Measurements from ENCODE around the gene HOXC10. TPM values are rescaled to one million over a fixed set of nuclear protein-coding genes. Genes with fewer than 3 reads are reported as not detected.
A peak's percentile ranks its signal among the peaks of the same experiment; 100 is the strongest.

HOXC10 gene
- total RNA-seq, 1 experiment from 2014 or later = not detected

DNA sequence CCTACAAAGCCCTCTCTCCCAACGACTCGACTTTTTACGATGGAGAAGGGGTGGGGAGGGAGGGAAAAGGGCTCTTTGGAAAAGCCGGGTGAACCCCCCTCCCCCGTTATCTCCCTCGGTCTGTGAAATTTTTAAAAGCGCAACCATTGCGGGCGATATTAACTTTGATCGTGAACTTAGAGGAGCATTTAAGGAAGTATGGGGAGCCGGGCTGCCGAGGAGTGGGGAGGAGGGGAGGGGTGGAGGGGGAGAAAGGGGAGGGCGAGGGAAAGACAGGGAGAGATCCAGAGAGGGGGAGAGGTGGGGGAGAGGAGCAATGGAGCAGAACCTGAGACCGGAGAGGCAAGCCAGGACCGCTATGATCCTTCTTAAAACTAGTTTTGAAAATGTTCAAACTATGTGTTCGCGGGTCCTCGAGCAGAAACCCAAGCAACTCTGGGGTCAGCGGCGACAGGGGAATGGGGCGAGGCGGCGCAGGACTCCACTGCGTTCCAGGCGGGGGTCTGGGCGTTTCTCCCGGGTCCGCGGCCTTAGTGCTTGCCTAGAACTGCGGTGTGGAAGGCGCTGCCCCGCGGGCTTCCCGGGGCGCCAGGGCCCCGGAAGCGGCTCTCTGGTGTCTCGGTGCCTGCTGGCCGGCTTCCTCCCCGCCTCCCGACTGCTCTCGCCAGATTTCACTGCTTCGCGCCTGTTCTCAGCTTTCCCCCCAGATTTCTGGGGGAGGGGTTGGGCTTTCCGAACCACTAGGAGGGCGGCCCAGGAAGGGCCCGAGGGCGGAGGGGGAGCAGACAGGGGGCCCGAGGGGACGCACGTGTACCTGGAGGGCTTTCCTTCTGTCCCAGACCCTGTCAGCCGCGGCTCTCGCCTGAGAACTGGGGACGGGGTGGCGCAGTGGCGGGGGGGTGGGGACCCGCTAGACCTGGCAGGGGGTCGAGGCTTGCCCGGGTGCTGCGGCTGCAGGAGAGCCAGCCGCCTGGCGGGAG is 10.6 kb upstream of the HOXC10 start, which contains the start of gene HOTAIR:
HOTAIR (minus strand) TSS at position 871 of the 980 bp plus-strand sequence.
- Mint-ChIP-seq H3K27ac (no peak within 1 kb of the TSS), H3K27me3 (ENCODE audit: low read depth) (peaks cover 100% of the 10 kb centered on the region), H3K36me3 (no peaks in the 10 kb centered on the region), H3K9me3 (no peaks in the 10 kb centered on the region), H3K4me1 (peaks cover 23% of the 10 kb centered on the region), H3K4me3 (peak within 1 kb of the TSS; percentile 58)
- ATAC-seq (no peak; the same call in 1 of the 2 replicates), DNase-seq (ENCODE audit: low spot score) (no peak)
- TF ChIP-seq TEAD4 (CRISPR knock-in tag; IDR thresholded peaks at IDR 0.05) (no peak), ZNF416 (CRISPR knock-in tag; IDR thresholded peaks at IDR 0.05) (no peak), CREB1 (CRISPR knock-in tag; IDR thresholded peaks at IDR 0.05) (no peak), KAT7 (CRISPR knock-in tag; IDR thresholded peaks at IDR 0.05; ENCODE audit: borderline replicate concordance) (no peak), SMAD4 (CRISPR knock-in tag; IDR thresholded peaks at IDR 0.05) (no peak), ZNF396 (CRISPR knock-in tag; IDR thresholded peaks at IDR 0.05; ENCODE audit: borderline replicate concordance) (no peak), ZNF317 (CRISPR knock-in tag; IDR thresholded peaks at IDR 0.05; ENCODE audit: borderline replicate concordance, low read depth) (no peak), FOXP1 (CRISPR knock-in tag; IDR thresholded peaks at IDR 0.05; ENCODE audit: borderline replicate concordance) (no peak), GABPB1 (CRISPR knock-in tag; IDR thresholded peaks at IDR 0.05) (no peak), JUN (CRISPR knock-in tag; IDR thresholded peaks at IDR 0.05) (no peak), ZNF423 (CRISPR knock-in tag; IDR thresholded peaks at IDR 0.05) (no peak), ZNF532 (CRISPR knock-in tag; IDR thresholded peaks at IDR 0.05; ENCODE audit: borderline replicate concordance) (no peak), SMAD3 (CRISPR knock-in tag; IDR thresholded peaks at IDR 0.05; ENCODE audit: borderline replicate concordance) (no peak), IRF1 (CRISPR knock-in tag; IDR thresholded peaks at IDR 0.05) (no peak), ZNF138 (CRISPR knock-in tag; conservative IDR thresholded peaks at IDR 0.05) (no peak), ETV6 (CRISPR knock-in tag; IDR thresholded peaks at IDR 0.05) (no peak)
- TF ChIP-seq, protein P1, sequence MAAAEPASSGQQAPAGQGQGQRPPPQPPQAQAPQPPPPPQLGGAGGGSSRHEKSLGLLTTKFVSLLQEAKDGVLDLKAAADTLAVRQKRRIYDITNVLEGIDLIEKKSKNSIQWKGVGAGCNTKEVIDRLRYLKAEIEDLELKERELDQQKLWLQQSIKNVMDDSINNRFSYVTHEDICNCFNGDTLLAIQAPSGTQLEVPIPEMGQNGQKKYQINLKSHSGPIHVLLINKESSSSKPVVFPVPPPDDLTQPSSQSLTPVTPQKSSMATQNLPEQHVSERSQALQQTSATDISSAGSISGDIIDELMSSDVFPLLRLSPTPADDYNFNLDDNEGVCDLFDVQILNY (CRISPR knock-in tag; IDR thresholded peaks at IDR 0.05) = no peak
- TF ChIP-seq, protein P2, sequence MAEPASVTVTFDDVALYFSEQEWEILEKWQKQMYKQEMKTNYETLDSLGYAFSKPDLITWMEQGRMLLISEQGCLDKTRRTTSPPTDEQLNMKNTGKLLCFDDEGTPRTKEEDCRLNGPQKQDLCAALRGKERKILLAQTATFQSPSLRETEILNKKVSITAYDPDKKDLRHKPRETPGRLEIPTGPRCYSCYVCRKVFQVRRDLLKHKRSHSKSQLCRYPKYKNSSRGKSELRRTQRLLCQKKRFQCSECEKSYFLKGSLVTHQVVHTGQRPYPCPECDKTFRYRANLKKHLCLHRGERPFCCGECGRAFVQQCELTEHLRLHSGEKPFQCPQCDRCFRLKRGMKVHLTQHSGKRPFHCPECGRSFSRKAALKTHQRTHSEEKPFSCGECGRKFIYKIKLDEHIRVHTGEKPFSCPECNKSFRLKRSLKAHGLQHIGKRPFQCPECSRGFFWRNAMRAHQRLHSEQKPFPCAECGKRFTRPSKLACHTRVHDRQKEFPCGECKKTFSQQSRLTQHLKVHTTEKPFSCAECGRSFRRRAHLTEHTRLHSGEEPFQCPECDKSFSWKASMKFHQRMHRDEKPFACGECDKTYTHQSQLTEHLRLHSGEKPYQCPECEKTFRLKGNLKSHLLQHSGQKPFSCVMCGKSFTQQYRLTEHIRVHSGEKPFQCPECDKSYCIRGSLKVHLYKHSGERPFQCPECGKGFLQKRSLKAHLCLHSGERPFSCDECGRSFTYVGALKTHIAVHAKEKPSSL (CRISPR knock-in tag; conservative IDR thresholded peaks at IDR 0.05) = no peak
- TF ChIP-seq, protein P3, sequence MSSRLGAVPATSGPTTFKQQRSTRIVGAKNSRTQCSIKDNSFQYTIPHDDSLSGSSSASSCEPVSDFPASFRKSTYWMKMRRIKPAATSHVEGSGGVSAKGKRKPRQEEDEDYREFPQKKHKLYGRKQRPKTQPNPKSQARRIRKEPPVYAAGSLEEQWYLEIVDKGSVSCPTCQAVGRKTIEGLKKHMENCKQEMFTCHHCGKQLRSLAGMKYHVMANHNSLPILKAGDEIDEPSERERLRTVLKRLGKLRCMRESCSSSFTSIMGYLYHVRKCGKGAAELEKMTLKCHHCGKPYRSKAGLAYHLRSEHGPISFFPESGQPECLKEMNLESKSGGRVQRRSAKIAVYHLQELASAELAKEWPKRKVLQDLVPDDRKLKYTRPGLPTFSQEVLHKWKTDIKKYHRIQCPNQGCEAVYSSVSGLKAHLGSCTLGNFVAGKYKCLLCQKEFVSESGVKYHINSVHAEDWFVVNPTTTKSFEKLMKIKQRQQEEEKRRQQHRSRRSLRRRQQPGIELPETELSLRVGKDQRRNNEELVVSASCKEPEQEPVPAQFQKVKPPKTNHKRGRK (CRISPR knock-in tag; IDR thresholded peaks at IDR 0.05; ENCODE audit: borderline replicate concordance) = no peak
- TF ChIP-seq, protein P4, sequence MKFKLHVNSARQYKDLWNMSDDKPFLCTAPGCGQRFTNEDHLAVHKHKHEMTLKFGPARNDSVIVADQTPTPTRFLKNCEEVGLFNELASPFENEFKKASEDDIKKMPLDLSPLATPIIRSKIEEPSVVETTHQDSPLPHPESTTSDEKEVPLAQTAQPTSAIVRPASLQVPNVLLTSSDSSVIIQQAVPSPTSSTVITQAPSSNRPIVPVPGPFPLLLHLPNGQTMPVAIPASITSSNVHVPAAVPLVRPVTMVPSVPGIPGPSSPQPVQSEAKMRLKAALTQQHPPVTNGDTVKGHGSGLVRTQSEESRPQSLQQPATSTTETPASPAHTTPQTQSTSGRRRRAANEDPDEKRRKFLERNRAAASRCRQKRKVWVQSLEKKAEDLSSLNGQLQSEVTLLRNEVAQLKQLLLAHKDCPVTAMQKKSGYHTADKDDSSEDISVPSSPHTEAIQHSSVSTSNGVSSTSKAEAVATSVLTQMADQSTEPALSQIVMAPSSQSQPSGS (CRISPR knock-in tag; IDR thresholded peaks at IDR 0.05; ENCODE audit: borderline replicate concordance, low read depth) = no peak
- ChIA-PET POLR2A (no interaction called here), CTCF (interaction anchor here (0.6 kb wide), 1 partner anchor 245 kb away, joined by 4 read pairs; no protein-coding TSS in a partner anchor)
